T-helper 17 cell (primary cell): Measurements from ENCODE around the gene KLF6. TPM values are rescaled to one million over a fixed set of nuclear protein-coding genes. Genes with fewer than 3 reads are reported as not detected.

ENCODE experiments used
- ATAC-seq: fragments of 150-1000 bp; cut with Tn5 transposase; 2 replicates; pipeline ENCODE4 v1.10.0; 2021; ENCODE audit warnings: mild to moderate bottlenecking, moderate library complexity
- DNase-seq, 3 donors: peaks; one replicate each; pipeline versions ENCODE4 v3.0.0 to v3.0.0-alpha.2; 2020 to 2021
- H3K9me3 ChIP-seq: one replicate; pipeline ENCODE4 v1.7.0; 2013; ENCODE audit warnings: low read length, mild to moderate bottlenecking; ENCODE audit not compliant: control insufficient read depth, poor library complexity, severe bottlenecking
- H3K27ac Mint-ChIP-seq: one replicate; pipeline ENCODE4 v1.8.0; 2022; ENCODE audit warnings: mild to moderate bottlenecking, moderate library complexity, mixed read lengths
- H3K27me3 Mint-ChIP-seq: one replicate; pipeline ENCODE4 v1.8.0; 2022; ENCODE audit warnings: mixed read lengths
- H3K36me3 Mint-ChIP-seq: one replicate; pipeline ENCODE4 v1.8.0; 2022; ENCODE audit warnings: low read depth, mixed read lengths
- H3K4me1 Mint-ChIP-seq: one replicate; pipeline ENCODE4 v1.8.0; 2022; ENCODE audit warnings: mild to moderate bottlenecking, mixed read lengths
- H3K4me3 Mint-ChIP-seq: one replicate; pipeline ENCODE4 v1.8.0; 2022; ENCODE audit warnings: mild to moderate bottlenecking, moderate library complexity, mixed read lengths
- total RNA-seq, 4 donors: library from RNA in 2 of 4; stranded (reverse) in 2 of 4; gene quantifications; one replicate each; pipeline ENCODE4 v1.2.3 and lab custom pipeline; 2022 to 2026

KLF6 gene
- total RNA-seq, 2 donors from 2014 or later, result 1,918 to 2,317 TPM

DNA sequence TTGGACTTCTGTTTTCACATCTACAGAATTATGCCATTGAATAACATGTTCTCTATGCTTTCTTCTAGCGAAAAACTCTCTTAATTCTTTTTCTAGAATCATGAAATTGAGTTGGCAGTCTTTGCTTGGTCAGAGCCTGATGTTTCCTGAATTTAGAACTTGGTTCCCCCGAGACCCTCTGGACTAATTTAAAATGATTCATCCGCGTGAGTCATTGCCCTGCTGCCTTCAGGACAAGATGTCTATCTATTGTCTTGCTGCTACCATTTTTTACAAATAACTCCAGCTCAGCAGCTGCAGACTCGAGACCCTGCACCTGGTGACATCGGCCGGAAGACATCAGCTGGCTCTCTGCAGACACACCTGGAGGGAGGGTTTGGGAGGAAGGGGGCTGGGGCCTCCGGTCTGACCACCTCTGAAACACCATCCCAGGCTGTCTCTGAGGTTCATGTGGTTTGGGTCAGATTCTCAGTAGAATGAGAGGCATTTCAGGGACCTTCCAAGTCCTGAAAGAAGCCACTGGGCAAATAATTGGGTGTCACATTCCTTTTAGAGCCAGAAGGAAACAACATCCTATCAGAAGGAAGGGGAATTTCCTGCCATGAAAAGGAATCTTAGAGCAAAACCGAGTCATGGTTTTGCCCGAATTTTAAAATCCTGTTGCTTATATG lies 20.9 kb upstream of the KLF6 start:
- H3K27ac Mint-ChIP-seq, result no peak overlapping the region
- ATAC-seq (peak; percentile 10), DNase-seq (peak; percentile 31 to 66 (median 45))
- peaks cover 64% of the 10 kb centered on the region for H3K4me1 Mint-ChIP-seq
- no peaks in the 10 kb centered on the region for H3K27me3 Mint-ChIP-seq
- H3K9me3 ChIP-seq, result no peaks in the 10 kb centered on the region
- H3K4me3 Mint-ChIP-seq, result peak overlapping the region; percentile 79
- no peaks in the 10 kb centered on the region for H3K36me3 Mint-ChIP-seq

- Mint-ChIP-seq H3K27me3 (no peaks in the 10 kb centered on the region), H3K4me3 (peak overlapping the region; percentile 79), H3K36me3 (no peaks in the 10 kb centered on the region), H3K4me1 (peaks cover 61% of the 10 kb centered on the region), H3K27ac (no peak overlapping the region)
- peak in 2 of 3 donors; percentile 32 to 41 for DNase-seq
- no peaks in the 10 kb centered on the region for H3K9me3 ChIP-seq
- peak; percentile 71 for ATAC-seq
These were observed 20.3 kb upstream of the KLF6 start for GRCh38 chr10:3805201-3805790.

GRCh38 chr10:3803927-3804741 lies 19.1 kb upstream of the KLF6 start:
- Mint-ChIP-seq H3K27me3 (no peaks in the 10 kb centered on the region), H3K36me3 (no peaks in the 10 kb centered on the region), H3K4me1 (peaks cover 62% of the 10 kb centered on the region), H3K27ac (no peak overlapping the region), H3K4me3 (peak overlapping the region; percentile 71)
- DNase-seq (peak in 2 of 3 donors; percentile 40 to 62), ATAC-seq (peak; percentile 46)
- no peaks in the 10 kb centered on the region for H3K9me3 ChIP-seq

DNA sequence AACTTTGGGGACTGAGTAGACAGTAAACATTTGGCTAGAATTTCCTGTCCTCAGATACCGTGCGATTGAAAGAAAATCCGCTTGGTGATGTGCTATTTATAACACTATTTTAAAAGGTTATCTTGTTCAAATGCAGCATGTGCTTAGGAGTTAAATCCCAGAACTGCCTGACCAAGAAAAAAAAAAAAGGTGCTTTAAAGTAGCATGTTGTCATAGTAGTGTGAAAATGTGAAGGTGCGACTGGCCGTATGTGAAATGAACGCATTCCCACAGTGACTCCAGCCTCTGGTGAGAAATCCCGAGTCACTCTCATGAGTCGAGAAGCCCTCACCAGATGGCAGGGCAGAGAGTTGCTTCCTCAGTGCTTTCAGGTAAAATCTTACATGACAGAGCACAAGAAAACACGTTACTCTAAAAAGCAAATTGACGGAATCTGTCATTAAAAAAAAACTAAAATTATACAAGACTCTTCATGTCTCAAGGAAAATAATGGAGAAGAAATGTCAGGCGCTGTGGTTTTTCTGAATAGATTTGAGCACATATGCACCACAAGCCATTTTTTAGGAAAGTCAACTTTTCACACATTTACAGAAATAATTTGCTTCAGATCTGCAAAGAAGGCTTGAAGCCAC lies 18.4 kb upstream of the KLF6 start:
- no peak for DNase-seq
- no peak overlapping the region for H3K27ac Mint-ChIP-seq
- H3K4me1 Mint-ChIP-seq, result peaks cover 55% of the 10 kb centered on the region

DNA sequence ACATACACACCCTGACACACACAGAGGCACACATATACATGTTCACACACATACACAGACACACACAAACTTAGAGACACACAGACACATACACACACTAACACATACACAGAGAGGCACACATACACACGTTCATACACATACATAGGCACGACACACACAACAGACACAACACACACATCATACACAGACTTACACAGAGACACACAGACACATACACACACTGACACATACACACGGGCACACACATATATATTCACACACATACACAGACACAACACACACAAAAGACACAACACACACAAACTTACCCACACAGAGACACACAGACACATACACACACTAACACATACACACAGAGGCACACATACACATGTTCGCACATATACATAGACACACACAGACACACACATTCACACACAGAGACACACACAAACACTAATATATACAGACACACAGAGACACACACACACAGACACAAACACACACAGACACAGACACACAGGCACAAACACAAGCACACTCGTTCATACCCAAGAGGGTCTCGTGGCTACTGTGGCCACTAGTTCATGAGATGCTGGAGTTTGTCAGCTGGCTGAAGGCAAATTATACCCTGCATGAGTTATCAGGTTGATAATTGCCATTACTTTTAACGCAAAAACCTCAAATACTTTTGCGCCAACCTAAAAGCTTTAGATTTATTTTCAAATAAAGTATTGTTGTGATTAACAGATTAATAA lies 17.7 kb upstream of the KLF6 start:
- no peaks in the 10 kb centered on the region for H3K9me3 ChIP-seq
- H3K4me1 Mint-ChIP-seq, result peaks cover 50% of the 10 kb centered on the region
- H3K36me3 Mint-ChIP-seq, result no peaks in the 10 kb centered on the region
- H3K4me3 Mint-ChIP-seq, result no peak overlapping the region
- no peak for DNase-seq
- no peaks in the 10 kb centered on the region for H3K27me3 Mint-ChIP-seq
- H3K27ac Mint-ChIP-seq, result no peak overlapping the region
- no peak for ATAC-seq

More for the DNA sequence above, 18.4 kb upstream of the KLF6 start:
- Mint-ChIP-seq H3K36me3 (no peaks in the 10 kb centered on the region), H3K4me3 (peak overlapping the region; percentile 71), H3K27me3 (no peaks in the 10 kb centered on the region)
- no peaks in the 10 kb centered on the region for H3K9me3 ChIP-seq
- ATAC-seq, result no peak

GRCh38 chr10:3801558-3802192 lies 16.7 kb upstream of the KLF6 start:
- no peak overlapping the region for H3K4me3 Mint-ChIP-seq

DNA sequence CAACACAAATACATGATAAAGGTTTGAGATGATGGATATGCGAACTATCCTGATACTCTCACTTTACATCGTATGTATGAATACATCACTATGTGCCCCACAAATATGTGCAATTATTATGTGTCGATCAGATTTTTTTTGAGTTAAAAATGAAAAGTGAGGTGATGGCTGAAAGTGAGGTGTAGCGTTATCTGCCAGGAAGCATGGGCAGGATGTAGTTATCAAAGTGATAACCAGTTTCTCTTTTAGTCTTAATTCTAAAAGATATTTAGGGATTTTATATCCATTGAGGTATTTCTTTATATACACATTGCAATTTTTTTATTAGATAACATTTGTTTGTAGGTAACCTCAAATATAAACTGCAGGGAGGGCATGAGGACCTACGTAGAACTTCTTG lies 15.6 kb upstream of the KLF6 start:
- no peaks in the 10 kb centered on the region for H3K9me3 ChIP-seq
- Mint-ChIP-seq H3K27ac (peak overlapping the region; percentile 65), H3K4me3 (peak overlapping the region; percentile 22), H3K4me1 (peaks cover 29% of the 10 kb centered on the region), H3K36me3 (no peaks in the 10 kb centered on the region), H3K27me3 (no peaks in the 10 kb centered on the region)
- ATAC-seq (no peak), DNase-seq (no peak)

More at GRCh38 chr10:3801558-3802192, 16.7 kb upstream of the KLF6 start:
- no peak for DNase-seq
- peaks cover 40% of the 10 kb centered on the region for H3K4me1 Mint-ChIP-seq
- H3K27me3 Mint-ChIP-seq, result no peaks in the 10 kb centered on the region
- no peaks in the 10 kb centered on the region for H3K9me3 ChIP-seq
- no peak overlapping the region for H3K27ac Mint-ChIP-seq
- ATAC-seq, result no peak
- no peaks in the 10 kb centered on the region for H3K36me3 Mint-ChIP-seq

DNA sequence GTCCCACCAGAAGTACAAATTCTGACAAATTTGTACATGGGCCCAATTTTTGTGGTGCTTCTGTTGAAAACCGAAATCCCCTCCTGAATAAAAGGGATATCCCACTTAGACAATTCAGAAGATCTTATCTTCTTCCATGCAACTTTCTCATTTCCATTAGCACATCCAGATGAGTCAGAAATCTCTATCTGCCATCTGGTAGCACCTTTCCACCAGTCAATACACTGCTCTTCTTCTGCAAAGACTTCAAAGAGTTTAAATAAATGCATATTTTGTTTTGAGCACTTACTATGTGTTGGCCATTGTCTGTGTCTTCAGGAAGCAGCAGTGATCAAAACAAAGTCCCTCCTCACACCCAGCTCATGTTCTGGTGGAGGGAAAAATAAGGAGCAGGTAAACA lies 12.7 kb upstream of the KLF6 start:
- no peak for DNase-seq

GRCh38 chr10:3793553-3793952 lies 8.5 kb upstream of the KLF6 start:
- no peaks in the 10 kb centered on the region for H3K27me3 Mint-ChIP-seq
- no peaks in the 10 kb centered on the region for H3K36me3 Mint-ChIP-seq
- ATAC-seq (no peak), DNase-seq (no peak)
- no peak overlapping the region for H3K4me3 Mint-ChIP-seq
- peaks cover 8% of the 10 kb centered on the region for H3K4me1 Mint-ChIP-seq
- H3K27ac Mint-ChIP-seq, result no peak overlapping the region
- H3K9me3 ChIP-seq, result no peaks in the 10 kb centered on the region

More for the DNA sequence above, 12.7 kb upstream of the KLF6 start:
- Mint-ChIP-seq H3K4me1 (peaks cover 14% of the 10 kb centered on the region), H3K4me3 (no peak overlapping the region), H3K36me3 (no peaks in the 10 kb centered on the region), H3K27me3 (no peaks in the 10 kb centered on the region), H3K27ac (no peak overlapping the region)
- no peaks in the 10 kb centered on the region for H3K9me3 ChIP-seq
- ATAC-seq, result no peak

- no peak for DNase-seq
- Mint-ChIP-seq H3K36me3 (no peaks in the 10 kb centered on the region), H3K4me3 (no peak overlapping the region), H3K4me1 (peaks cover 10% of the 10 kb centered on the region), H3K27ac (no peak overlapping the region), H3K27me3 (no peaks in the 10 kb centered on the region)
- ATAC-seq, result no peak
- no peaks in the 10 kb centered on the region for H3K9me3 ChIP-seq
These were observed 7.8 kb upstream of the KLF6 start for GRCh38 chr10:3792710-3793219.

DNA sequence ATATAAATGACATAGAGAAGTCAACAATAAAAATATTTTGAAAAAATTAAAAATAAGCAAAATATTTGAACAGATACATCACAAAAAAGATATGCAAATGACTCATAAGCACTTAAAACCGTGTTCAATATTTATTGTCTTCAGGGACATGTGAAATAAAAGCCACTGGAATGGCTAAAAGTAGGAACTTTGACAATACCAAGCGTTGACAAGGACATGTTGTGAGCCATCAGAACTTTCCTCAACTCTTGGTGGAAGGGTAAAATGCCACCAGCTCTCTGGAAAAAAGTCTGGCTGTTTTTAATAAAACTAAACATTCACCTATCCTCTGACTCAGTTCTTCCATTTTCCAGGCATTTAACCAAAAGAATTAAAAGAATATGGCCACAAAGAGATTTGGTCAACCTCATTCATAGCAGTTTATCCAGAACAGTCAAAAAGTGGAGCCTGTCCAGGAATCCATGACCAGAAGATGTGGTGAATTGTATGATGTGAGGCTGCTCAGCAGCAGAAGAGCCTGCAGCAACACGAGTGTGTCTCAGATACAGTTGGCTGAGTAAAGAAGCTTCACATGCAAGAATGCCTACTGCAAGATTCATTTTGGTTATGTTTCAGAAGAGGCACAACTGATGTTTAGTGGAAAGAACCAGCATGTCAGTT lies 7.1 kb upstream of the KLF6 start:
- H3K36me3 Mint-ChIP-seq, result no peaks in the 10 kb centered on the region
- ATAC-seq (no peak), DNase-seq (no peak)
- H3K27me3 Mint-ChIP-seq, result no peaks in the 10 kb centered on the region
- H3K9me3 ChIP-seq, result no peaks in the 10 kb centered on the region
- peaks cover 10% of the 10 kb centered on the region for H3K4me1 Mint-ChIP-seq
- H3K27ac Mint-ChIP-seq, result no peak overlapping the region
- H3K4me3 Mint-ChIP-seq, result no peak overlapping the region

- Mint-ChIP-seq H3K36me3 (no peaks in the 10 kb centered on the region), H3K4me3 (no peak overlapping the region), H3K27ac (no peak overlapping the region), H3K4me1 (peaks cover 15% of the 10 kb centered on the region), H3K27me3 (no peaks in the 10 kb centered on the region)
- DNase-seq (no peak), ATAC-seq (no peak)
- no peaks in the 10 kb centered on the region for H3K9me3 ChIP-seq
These were observed 5.8 kb upstream of the KLF6 start for GRCh38 chr10:3790858-3791257.
